Progenitor cell of endocrine pancreas (in vitro differentiated cells): ENCODE results near the gene RAB7A. TPM values are rescaled to one million over a fixed set of nuclear protein-coding genes. Genes with fewer than 3 reads are reported as not detected.

Experiments
- DNase-seq: peaks from one replicate; pipeline ENCODE4 v3.0.0; 2021; ENCODE audit warnings: low spot score; ENCODE audit not compliant: unreplicated experiment
- H3K27ac Mint-ChIP-seq: 2 replicates; pipeline ENCODE4 v1.8.0; 2021; ENCODE audit warnings: mild to moderate bottlenecking, moderate library complexity, mixed read lengths
- H3K27me3 Mint-ChIP-seq: 2 replicates; pipeline ENCODE4 v1.8.0; 2021; ENCODE audit warnings: mixed read lengths
- H3K36me3 Mint-ChIP-seq: 2 replicates; pipeline ENCODE4 v1.8.0; 2022; ENCODE audit warnings: mixed read lengths; ENCODE audit not compliant: insufficient read depth
- H3K4me1 Mint-ChIP-seq: 2 replicates; pipeline ENCODE4 v1.8.0; 2021; ENCODE audit warnings: low read depth, mixed read lengths
- H3K4me3 Mint-ChIP-seq: 2 replicates; pipeline ENCODE4 v1.8.0; 2021; ENCODE audit warnings: low read depth, mild to moderate bottlenecking, moderate library complexity, mixed read lengths
- H3K9me3 Mint-ChIP-seq: 2 replicates; pipeline ENCODE4 v1.8.0; 2021; ENCODE audit warnings: low read depth, mixed read lengths
- total RNA-seq: library from RNA; stranded (reverse); gene quantifications from 2 replicates; pipeline ENCODE4 v1.2.1, GENCODE V29; 2021
- TF ChIP-seq, protein P1 (sequence below): fragments of 200-600 bp; sonication (generic); IDR thresholded peaks from one replicate; pipeline ENCODE4 v1.5.0; 2021; ENCODE audit warnings: antibody characterized with exemption, mild to moderate bottlenecking; ENCODE audit not compliant: unreplicated experiment

RAB7A gene
- total RNA-seq, 1 donor from 2014 or later, result 130 TPM

DNA sequence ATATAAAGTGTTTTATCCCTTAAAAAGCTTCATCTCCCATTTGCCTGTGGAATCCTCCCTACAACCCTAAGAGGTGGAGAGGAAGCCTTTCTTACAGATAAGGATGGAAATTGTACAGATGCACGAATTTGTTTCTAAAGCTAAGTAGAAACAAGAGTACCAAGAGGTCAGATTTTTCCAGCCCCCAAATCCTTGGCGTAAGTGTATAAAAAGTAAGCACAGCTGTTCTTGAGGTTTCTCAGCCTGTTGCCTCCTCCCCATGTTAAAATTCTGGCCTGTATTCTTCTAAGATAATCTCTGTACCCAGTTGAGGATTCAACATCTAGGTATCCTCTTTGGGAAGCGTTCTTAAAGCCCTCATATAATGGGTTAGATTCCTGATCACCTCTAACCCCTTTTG, 34.9 kb downstream of the RAB7A start:
- H3K4me3 Mint-ChIP-seq, result no peak overlapping the region
- no peaks in the 10 kb centered on the region for H3K27me3 Mint-ChIP-seq
- H3K4me1 Mint-ChIP-seq, result peaks cover 8% of the 10 kb centered on the region
- TF ChIP-seq, protein P1, sequence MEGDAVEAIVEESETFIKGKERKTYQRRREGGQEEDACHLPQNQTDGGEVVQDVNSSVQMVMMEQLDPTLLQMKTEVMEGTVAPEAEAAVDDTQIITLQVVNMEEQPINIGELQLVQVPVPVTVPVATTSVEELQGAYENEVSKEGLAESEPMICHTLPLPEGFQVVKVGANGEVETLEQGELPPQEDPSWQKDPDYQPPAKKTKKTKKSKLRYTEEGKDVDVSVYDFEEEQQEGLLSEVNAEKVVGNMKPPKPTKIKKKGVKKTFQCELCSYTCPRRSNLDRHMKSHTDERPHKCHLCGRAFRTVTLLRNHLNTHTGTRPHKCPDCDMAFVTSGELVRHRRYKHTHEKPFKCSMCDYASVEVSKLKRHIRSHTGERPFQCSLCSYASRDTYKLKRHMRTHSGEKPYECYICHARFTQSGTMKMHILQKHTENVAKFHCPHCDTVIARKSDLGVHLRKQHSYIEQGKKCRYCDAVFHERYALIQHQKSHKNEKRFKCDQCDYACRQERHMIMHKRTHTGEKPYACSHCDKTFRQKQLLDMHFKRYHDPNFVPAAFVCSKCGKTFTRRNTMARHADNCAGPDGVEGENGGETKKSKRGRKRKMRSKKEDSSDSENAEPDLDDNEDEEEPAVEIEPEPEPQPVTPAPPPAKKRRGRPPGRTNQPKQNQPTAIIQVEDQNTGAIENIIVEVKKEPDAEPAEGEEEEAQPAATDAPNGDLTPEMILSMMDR, result no peak
- H3K36me3 Mint-ChIP-seq, result peaks cover 16% of the 10 kb centered on the region
- H3K9me3 Mint-ChIP-seq, result peaks cover 4% of the 10 kb centered on the region
- H3K27ac Mint-ChIP-seq, result no peak overlapping the region
- DNase-seq, result no peak

DNA sequence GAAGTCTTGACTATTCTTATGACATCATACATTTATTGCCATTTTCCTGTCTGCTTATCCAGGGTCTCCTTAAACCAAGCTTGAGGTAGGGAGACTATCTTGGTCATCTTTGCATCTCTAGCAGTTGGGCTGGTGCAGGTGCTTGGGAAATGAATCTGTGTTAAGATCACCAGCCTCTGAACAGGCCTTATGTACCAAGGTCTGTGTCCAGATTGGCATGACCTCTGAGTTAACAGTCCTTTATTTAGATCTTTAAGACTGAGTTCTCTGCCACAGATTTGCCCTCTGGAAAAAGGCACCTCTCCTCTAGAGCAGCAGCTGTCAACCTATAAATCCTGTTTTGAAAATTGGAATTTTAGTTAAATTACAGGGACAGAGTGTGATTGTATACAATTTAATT, 35.4 kb downstream of the RAB7A start:
- Mint-ChIP-seq H3K4me1 (peaks cover 8% of the 10 kb centered on the region), H3K4me3 (no peak overlapping the region)
- TF ChIP-seq, protein P1, result no peak

DNA sequence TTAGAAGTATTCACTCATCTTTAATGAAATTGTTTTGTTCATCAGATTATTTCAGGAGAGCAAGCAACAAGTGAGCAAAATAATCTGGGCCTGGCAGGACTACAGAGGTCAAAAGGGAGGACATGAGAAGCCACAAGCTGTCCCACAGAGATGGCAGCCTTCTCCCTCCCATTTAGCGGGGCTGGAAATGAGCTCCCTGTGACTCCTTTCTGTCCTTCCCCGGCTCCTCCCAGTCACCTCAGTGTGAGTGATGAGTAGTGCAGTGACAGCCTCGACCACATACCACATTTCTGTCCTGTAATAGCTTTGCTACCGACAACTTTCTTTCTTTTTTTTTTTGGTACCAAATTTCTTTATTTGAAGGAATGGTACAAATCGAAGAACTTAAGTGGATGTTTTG, 38.0 kb downstream of the RAB7A start:
- Mint-ChIP-seq H3K9me3 (no peaks in the 10 kb centered on the region), H3K4me3 (no peak overlapping the region), H3K27me3 (no peaks in the 10 kb centered on the region), H3K4me1 (peaks cover 16% of the 10 kb centered on the region), H3K27ac (peak overlapping the region; percentile 58), H3K36me3 (peaks cover 11% of the 10 kb centered on the region)
- TF ChIP-seq, protein P1, result no peak
- DNase-seq, result no peak

More for the DNA sequence above, 35.4 kb downstream of the RAB7A start:
- no peaks in the 10 kb centered on the region for H3K27me3 Mint-ChIP-seq
- H3K9me3 Mint-ChIP-seq, result peaks cover 4% of the 10 kb centered on the region
- H3K36me3 Mint-ChIP-seq, result peaks cover 16% of the 10 kb centered on the region
- H3K27ac Mint-ChIP-seq, result no peak overlapping the region
- no peak for DNase-seq

DNA sequence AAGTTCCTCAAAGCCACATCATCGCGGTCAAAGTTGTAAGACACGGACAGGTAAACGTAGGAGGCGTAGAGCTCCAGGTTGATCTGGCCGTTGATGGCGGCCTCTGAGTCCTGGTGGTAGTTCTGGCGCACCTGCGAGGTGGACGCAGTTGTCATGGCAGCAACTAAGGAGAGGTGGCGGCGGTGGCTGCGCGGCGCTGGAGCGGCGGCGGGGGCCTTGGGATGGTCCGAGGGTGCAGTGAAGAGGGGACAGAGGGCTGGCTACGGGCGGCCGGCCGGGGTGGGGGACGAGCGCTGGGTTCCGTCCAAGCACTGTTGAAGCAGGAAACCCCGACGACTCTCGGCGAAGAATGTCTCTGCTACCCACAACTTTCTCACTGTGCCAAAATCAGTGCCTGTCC, 38.9 kb downstream of the RAB7A start:
- Mint-ChIP-seq H3K36me3 (peaks cover 11% of the 10 kb centered on the region), H3K27me3 (no peaks in the 10 kb centered on the region), H3K4me3 (no peak overlapping the region), H3K4me1 (peaks cover 20% of the 10 kb centered on the region), H3K27ac (no peak overlapping the region), H3K9me3 (no peaks in the 10 kb centered on the region)
- DNase-seq, result no peak
- TF ChIP-seq, protein P1, result no peak

DNA sequence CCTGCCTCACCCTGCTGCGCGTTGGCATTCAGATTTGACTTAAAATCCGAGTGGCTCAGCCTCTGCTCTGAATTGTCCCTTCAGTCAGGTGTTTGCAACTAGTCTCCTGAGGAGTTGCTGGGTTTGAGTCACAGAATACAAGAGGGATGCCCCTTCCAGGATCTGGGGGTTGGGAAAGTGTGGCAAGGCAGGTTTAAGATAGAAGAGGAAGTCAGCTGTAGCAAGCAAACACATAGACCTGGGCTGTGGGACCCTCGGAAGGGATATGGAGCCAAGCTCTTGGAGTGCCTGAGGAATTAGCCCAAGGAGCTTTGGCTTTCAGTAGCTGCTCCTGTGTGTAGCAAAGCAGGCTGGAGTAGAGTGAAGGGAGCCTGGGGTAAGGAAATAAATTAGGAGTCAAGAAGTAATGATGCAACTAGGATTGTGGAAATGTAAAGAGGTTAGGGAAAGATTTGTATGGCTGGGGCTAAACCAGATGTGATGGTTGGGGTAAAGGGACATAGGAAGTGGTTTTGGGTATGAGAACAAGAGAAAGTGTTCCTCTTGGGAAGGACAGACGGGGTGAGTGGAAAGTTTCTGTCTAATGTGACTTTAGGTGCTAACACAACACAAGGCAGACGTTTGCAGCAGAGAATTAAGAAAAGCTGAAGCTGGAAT, 41.2 kb downstream of the RAB7A start:
- H3K4me3 Mint-ChIP-seq, result no peak overlapping the region
- peaks cover 19% of the 10 kb centered on the region for H3K36me3 Mint-ChIP-seq
- H3K4me1 Mint-ChIP-seq, result peaks cover 14% of the 10 kb centered on the region
- no peaks in the 10 kb centered on the region for H3K27me3 Mint-ChIP-seq
- peaks cover 7% of the 10 kb centered on the region for H3K9me3 Mint-ChIP-seq
- DNase-seq, result no peak
- TF ChIP-seq, protein P1, result no peak
- H3K27ac Mint-ChIP-seq, result peak overlapping the region; percentile 1
